HPDE6-E6E7 (cell line): Measurements from ENCODE around the gene CCDC127.
"Not testable (repeated sequence)": the region's sequence is repeated elsewhere in the genome, so short reads cannot be mapped to it uniquely, and the experiment has no call there.

Source experiments
- DNase-seq: peaks from one replicate; pipeline ENCODE4 v3.0.0; 2011; ENCODE audit warnings: missing footprints; ENCODE audit errors: extremely low spot score

Gene CCDC127

DNA sequence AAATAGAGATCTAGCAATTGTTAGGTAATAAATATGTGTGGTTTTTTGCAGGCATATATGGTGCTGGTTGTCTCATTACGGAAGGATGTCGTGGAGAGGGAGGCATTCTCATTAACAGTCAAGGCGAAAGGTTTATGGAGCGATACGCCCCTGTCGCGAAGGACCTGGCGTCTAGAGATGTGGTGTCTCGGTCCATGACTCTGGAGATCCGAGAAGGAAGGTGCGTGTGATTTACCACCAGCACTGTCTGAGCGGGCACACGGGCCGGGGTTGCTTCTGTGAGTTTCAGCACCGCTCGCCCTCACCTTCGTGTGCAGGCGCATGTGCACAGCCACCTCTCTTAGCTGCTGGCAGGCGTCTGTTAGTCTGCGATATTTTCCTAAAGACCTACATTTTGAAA, 15.5 kb upstream of the CCDC127 start:
- DNase-seq: not testable (repeated sequence)

DNA sequence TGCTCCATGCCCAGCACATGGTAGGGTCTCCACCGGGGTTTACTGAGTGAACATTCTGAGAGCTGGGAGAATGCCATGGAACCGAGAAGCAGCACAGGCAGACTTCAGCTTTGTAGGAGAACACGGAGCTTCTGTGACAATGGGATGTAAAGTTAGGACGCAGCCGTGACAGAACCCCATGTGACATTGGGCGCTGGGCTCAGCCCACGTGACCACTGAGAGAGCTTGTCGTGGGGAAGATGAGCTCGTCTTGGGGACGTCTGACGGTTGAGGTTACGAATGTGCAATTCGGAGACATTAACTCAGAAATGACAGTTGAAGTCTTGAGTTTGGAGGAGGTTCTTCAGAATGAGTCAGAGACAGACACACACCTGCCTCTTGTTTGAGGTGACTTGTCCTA, 13.7 kb upstream of the CCDC127 start:
- no peak for DNase-seq

DNA sequence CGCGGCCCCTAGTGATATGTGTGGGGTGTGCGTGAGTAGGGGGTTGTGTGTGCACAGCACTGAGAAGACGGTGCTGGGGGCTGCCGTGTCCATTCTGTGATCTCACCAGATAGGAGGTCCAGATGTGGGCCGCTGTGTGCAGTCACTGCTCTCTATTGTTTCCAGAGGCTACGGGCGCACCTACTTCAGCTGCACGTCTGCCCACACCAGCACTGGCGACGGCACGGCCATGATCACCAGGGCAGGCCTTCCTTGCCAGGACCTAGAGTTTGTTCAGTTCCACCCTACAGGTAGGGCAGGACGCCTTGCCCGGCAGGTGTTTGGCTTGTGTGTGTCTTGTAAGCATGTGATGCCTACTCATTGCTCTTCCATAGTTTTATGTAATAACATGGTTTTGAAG, 12.8 kb upstream of the CCDC127 start:
- DNase-seq: no peak

DNA sequence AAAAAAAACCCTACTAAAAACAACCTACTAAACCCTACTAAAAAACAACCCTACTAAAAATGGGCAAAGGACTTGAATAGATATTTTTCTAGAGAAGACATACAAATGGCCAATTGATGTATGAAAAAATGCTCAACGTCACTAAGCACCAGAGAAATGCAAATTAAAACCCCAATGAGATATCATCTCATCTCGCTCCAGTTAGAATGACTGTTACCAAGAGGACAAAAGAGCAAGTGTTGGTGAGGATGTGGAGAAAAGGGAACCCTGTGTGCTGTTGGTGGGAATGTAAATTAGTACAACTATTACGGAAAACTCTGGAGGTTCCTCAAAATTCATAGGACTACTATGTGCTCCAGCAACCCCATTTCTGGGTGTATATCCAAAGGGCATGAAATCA, 10.9 kb upstream of the CCDC127 start:
- no peak for DNase-seq

DNA sequence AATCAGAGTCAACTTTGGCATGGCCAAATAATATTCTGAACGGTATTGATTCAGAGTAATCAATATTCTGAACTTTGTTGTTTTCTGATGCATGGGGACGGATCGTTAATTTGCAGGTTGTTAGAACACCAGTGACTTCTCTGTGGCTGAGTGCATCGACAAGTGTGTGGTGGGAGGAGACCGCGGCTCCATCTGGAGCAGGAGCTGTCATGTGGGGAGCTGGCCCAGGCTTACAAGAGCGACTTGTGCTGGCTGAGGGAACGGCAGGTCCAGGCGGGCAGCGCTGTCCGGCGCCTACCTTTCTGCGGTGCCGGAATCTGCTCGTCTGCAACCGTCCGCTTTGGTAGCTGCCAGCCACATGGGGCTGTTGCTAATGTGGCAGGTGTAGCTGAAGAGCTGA, 9.4 kb upstream of the CCDC127 start:
- DNase-seq: not testable (repeated sequence)

DNA sequence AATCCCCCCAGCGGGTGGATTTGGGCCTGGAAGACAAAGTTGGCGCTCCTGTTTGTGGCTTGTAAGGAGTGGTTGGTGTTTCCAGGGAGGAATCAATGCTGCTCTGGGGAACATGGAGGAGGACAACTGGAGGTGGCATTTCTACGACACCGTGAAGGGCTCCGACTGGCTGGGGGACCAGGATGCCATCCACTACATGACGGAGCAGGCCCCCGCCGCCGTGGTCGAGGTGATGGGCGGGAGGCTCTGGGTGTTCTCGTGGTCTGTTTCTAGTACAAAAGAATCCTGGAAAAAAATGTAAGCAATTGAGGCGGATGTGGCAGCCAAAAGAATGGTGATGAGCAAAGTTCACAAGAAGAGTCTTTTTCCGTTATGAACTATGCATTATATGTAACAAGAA, 7.4 kb upstream of the CCDC127 start:
- no peak for DNase-seq

DNA sequence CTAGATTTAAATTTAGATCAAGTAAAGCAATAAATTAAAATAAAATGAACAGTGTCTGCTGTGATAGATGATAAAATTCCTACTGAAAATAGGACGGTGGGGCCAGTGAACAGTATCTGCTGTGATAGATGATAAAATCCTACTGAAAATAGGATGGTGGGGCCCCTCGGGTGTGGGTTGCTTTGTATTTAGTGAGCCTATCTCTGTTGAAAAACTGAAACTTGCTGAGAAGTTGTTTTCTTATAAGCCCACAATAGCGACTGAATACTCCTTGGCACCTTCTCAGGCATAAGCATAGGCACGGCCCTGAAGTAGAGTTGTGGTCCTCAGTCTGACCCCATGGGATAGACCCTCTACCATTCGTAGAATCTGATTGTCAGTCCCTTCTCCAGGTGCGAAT, 5.8 kb upstream of the CCDC127 start:
- no peak for DNase-seq

DNA sequence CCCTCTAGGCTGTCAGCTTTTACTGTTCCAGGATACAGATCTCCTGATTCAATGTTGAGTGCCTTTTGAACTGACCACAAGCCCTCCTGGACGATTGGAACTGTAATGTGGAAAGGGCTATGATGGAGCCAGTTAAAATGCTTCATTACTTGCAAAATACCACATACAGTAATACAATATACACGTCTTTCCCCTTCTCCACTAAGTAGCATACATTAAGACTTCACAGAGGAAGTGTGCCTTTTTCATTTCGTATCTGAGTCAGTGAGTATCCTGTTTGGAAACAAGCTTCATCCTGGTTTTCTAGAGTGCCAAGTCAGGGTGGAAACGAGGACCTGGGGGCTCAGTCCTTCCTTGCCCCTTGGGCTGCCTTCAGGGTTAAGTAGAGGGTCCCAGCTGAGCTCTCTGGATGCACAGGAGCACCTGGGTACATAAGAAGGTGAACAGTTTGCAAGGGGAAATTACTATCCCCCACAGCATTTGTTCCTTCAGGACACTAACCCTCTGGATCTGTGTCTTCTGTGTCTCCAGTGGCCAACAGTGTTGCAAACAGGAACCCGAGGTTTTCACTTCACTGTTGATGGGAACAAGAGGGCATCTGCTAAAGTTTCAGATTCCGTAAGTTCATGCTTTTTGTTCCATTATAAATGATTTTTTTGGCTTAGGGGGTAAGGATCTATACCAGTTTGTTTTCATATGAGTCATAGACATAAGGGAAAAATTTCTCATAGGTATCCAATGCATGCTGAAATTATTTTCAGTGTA, 5.2 kb upstream of the CCDC127 start:
- not testable (repeated sequence) for DNase-seq

DNA sequence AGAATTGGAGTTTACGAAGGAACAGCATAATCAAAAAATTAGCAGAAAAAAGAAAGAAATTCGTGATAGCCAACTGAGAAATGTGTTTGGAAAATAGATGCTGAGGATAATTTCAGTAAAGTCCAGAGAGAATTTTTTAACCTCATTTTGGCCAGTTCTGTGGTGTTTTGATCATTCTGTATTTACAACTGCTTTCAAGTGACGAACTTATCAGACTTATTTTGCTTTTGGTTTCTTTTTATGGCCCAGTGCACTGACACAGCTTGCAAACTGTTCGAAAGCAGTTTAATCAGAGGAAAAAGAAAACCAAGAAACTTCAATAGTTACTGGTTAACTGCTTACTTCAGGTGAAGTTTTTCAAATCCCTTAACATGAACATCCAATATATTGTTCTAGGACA, 2.0 kb upstream of the CCDC127 start:
- no peak for DNase-seq

DNA sequence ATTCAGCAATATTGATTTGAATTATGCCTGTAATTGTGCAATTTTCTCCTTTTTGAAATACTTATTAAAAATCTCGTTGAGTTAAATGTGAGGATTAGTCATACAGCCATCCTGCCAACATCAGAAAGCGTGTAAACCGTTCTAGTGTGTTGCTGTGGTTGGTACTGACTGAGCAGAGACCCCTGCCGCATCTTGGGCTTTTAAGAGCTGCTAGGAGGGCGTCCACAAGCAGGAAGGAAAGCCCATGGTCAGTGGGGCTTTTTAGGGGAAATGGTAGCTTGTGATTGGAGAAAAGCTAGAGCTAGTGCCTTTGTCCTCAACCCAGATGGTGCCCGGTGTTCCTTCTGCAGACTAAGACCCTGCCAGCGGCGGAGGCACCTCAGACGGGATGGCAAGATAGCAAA, 1.5 kb upstream of the CCDC127 start:
- no peak for DNase-seq

DNA sequence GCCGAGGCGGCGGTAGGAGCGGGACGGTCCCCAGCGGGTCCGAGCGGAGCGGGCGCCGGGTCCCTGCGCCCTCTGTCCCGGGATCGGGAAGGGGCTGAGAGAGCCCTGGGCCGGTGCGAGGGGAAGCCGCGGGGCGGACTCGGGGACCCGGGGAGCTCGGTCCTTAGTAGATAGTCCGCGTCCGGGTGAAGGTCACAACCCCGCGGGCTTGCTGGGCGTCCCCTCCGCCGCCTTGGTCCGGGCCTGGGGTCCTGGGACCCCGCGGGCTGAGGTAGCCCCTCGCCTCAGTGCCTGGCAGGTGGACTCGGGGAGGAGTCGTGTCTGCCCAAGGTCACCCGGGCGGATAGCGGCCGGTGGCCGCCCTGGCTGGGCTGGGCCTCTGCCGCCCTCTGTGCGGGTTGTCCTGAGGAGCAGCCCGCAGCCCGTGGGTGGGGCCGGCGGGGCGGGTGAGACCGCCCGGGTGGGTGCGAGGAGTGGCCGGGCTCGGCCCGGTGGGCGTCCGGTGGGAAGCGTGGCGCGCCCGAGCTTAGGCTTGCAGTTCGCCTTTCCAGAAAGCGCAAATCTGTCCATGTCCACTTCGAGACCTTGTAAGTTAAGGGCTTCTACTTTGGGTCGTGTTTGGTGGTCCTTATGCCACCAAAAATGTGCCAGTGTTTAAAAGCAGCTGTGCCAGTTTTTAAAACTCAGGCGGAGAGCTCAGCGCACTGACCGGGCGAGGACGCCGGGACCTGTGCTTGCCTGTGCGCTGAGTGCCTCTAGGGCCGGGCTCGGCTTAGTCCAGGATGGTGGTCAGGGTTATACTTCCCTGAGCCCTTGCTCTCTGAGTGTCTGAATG, 721 bp upstream of the CCDC127 start:
- no peak for DNase-seq

DNA sequence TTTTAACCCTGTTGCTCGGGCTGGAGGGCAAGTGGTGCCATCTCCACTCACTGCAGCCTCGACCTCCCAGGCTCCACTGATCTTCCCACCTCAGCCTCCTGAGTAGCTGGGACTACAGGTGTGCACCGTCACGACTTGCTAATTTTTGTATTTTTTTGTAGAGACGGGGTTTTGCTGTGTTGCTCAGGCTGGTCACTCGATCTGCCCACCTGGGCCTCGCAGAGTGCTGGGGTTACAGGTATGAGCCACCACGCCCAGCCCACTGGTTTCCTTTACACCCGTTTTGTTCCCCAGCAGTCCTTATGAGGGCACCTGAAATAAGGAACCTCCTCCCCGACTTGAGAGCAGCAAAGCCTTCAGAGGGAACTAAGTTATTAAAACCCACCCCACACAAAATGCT, 1.9 kb downstream of the CCDC127 start:
- not testable (repeated sequence) for DNase-seq

DNA sequence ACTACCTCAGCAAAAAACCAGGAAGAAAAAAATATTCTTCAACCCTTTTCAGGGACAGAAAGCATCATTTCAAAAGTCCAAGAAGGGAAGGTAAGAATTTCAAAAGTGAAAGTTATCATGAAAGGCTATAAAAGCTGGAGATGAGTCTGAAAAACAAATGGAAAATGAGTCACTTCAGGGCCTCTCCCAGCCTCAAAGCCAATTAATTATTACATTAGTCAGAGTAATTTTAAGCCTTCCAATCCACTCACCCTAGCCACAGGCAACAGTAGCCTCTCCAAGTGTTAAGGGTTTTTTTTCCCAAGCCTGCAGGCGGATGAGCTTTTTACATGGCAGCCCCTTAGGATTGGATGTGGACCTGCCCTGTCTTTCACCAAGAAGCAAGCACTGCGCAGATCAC, 2.7 kb downstream of the CCDC127 start:
- DNase-seq: not testable (repeated sequence)

DNA sequence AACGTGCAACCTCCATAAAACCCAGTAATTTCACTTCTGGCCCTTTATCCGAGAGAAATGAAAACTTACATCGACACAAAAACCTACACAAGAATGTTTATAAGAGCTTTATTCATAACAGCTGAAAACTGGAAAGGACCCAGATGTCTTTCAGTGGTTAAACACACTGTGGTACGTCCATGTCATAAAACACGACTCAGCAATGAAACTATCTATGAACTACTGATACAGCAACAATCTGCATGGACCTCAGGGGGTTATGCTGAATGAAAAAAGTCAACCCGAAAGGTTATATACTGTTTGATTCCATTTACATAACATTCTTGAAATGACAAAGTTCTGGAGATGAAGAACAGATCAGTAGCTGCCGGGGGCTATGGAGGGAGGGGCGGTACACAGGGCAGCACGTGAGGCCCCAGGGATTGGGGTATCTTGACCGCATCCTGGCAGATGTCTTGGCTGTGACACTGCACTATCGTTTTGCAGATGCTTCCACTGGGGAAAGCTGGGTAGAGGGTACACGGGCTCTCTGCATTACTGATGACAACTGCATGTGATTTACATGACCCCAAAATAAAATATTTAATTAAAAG, 4.1 kb downstream of the CCDC127 start:
- DNase-seq: no peak

DNA sequence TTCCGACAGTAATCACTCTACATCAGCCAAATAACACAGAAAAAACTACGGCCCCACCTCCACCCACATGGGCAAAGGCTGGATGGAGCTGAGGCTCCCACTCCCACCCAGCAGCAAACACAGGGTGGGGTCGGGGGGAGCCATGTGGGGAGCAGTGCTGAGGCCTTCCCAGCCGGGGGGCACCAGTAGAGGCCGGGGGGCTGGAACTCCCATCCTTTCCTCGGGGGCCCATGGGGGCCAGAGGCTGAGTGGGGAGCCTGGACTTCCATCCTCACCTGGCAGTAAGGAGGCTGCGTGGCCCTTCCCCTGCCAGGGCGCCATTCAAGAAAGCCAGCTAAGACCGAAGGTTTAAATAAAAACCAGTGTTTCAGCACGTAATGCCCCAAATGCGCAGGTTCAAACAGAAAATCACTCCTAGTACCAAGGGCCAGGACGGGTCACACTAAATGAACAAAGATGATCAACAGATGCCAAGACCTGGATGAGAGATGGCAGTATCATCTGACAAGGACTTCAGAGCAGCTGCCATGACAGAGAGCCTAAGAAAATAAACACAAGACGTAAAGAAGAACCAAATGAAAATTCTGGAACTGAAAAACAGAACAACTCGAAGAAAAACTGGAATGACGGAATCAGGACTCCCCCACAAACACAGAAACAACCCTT, 9.4 kb downstream of the CCDC127 start:
- DNase-seq: no peak

DNA sequence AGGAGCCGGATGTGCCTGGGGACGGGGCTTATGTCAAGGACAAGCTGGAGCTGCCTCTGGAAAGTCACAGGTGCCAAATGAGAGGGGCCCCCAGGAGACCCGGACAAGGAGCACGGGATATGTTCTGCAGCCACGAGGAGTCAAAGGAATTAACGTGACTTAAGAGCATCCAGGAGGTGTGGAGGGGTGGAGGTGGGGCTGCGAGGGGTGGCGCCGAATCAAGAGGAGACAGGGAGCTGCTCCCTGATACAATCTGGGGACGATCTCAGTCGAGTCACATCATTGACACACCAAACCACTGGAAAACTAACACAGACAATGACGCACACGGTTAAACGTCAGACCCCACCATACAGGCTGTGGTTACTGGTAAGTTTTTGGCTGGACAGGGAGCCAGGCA, 10.4 kb downstream of the CCDC127 start:
- DNase-seq: no peak

DNA sequence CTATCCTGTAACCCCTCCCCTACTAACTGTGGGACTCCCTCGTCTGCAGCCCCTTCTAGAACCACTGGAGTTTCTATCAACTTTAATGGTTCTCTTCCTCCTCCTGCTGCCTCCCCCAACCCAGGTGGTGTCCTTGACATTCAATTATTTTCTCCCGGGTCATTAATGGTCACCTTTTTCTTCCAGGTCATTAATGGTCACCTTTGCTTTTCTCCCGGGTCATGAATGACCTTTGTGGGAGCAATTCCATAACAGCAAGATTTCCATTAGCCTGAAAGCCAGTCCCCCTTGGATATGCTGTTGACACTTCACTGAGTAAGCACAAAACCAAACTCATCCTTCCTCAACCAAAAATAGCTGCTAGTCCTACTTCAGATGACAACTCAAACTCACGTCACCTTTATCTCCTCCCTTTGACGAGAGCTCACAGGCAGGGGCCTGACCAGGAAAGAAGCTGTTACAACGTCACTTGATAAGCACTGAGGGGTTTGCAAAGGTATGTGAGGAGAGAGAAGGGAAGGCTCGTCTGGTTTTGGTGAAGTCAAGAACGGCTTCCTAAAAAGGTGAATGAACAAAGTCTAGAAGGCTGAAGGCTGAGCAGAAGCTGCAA, 10.9 kb downstream of the CCDC127 start:
- no peak for DNase-seq

DNA sequence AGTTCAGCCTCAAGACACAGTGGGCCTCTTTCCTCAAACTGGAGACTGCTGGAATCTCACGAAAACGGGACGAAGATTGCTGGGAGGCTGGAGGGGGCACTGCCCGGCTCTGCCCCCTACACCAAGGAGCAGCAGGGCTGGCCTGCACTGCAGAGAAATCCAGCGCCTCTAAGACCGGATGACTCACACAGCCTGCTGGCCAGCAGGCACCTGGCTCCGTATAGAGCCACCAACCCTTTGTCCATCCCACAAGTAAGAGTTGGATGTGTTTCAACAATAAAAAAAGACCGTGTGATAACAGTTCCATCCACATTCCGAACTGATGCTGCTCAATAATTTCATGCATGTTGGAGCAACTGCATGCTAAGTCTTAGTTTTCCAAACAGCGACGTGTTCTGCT, 11.5 kb downstream of the CCDC127 start:
- DNase-seq: no peak

DNA sequence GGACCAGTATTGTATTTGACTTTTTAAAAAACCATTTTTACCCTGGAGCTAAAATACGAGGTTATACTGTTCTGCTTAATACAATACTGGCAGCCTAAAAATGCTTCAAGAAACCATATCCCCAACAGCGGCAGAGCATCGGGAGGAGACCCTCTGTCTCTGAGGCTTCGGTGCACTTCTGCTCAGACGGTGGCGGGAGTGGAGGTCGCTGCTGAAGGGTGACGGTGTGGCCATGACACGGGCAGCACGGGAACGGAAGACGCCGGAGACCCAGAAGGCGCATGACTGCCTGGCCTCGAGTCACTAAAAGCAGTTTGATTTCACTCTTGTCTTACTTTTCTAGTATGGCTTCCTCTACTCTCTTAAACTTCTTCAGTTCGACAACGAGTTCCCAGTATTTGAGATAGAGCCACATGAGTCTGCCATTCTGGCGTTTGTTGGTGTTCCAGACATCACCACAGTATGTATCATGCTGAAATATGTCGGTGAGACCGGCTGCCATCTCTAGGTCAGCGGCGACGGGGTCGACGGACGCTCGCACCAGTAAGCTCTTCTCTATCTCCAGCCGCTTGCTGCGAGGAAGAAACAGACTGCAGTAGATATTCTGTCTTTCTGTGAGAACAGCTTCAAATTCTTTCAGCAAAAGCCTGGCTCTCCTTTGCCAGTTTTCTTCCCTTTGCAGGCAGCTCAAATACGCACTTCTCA, 12.8 kb downstream of the CCDC127 start:
- no peak for DNase-seq

DNA sequence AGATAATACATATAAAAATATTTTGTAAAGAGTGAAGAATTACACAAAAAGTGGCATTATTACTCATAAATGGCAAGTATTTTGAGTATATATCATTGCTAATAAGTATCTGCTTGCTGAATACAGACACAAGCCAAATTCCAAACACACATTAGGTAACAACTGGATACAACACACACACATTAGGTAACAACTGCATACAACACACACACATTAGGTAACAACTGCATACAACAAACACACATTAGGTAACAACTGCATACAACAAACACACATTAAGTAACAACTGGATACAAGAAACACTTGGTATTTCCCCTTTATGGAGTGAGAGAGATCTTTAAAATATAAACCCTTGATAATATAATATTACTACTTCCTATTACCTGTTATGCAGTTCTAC, 13.5 kb downstream of the CCDC127 start:
- no peak for DNase-seq

DNA sequence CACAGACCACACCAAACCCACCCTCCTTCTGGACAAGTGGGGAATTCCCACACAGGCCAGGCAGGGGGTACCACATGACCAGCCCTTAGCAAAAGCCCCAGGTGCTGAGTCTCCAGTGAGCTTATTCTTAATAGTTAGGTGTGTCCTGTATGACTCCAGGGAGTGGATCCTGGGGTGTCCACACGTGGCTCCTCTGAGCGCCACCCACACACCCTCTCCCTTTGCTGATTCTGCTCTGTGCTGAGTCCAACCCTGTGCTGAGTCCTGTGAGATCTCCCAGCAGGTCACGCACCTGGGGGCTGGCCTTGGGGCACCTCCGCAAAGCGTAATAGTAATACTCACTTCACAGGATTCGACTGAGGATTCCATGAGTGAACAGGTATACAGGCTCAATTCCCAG, 14.0 kb downstream of the CCDC127 start:
- DNase-seq: no peak
